ENCODE data around the gene UTP11. TPM values are rescaled to one million over a fixed set of nuclear protein-coding genes. Genes with fewer than 3 reads are reported as not detected.

The UTP11 gene
- total and polyA plus RNA-seq, 2 experiments from 2014 or later: 37.1 to 51.0 TPM

DNA sequence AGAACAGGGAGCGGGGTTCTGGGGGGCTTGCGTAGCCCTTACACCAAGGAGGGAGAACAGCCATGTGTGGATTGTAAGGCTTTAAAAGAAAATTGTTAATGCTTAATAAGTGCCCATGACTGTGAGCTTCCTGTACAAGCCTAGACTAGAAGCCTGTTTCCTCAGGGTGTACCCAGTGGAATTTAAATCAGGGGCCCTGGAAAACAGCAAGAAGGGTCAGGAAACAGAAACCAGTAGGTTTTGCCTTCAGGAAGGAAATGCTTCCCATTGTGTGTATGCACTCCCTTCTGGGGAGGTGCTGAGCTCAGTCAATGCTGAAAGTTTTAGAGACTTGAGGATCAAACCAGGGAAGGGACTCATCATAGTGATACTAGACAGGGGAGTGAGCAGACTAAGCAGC is 12.7 kb downstream of the UTP11 start:
- Histone ChIP-seq H3K9me3 (ENCODE audit: low read depth) (no peaks in the 10 kb centered on the region), H4K20me1 (ENCODE audit: insufficient read depth) (no peaks in the 10 kb centered on the region), H3K4me1 (ENCODE audit: insufficient read depth) (peaks cover 23% of the 10 kb centered on the region), H2AFZ (no peak overlapping the region), H3K4me3 (no peak overlapping the region), H3K9me2 (ENCODE audit: insufficient read depth) (no peaks in the 10 kb centered on the region), H3K36me3 (ENCODE audit: low read depth) (peaks cover 39% of the 10 kb centered on the region), H3K9ac (no peak overlapping the region), H3K79me2 (ENCODE audit: insufficient read depth) (peaks cover 12% of the 10 kb centered on the region), H3K4me2 (ENCODE audit: unreplicated experiment) (no peak overlapping the region), H3K27me3 (replicated peaks; ENCODE audit: insufficient read depth) (no peaks in the 10 kb centered on the region), H3F3A (ENCODE audit: insufficient read depth) (peaks cover 21% of the 10 kb centered on the region; the same call in 1 of the 2 replicates), H3K27ac (no peak overlapping the region)
- DNase-seq: no peak
- WGBS, 2 experiments (ENCODE audit: low coverage in 1 of 2, low lambda C conversion rate in 2 of 2, missing lambda C conversion rate in 2 of 2): 97% methylated on average over 2 of the region's 2 CpGs
- in situ Hi-C loops (cut with MboI): loop anchor here (10.0 kb wide), 1 partner anchor 800 kb away; no protein-coding TSS in a partner anchor
- no peak for TF ChIP-seq EZH2phosphoT487 (IDR thresholded peaks at IDR 0.05; ENCODE audit: insufficient read depth, low read depth)
- TF ChIP-seq EZH2 (IDR thresholded peaks at IDR 0.05; ENCODE audit: insufficient read depth, poor library complexity, severe bottlenecking): no peak

DNA sequence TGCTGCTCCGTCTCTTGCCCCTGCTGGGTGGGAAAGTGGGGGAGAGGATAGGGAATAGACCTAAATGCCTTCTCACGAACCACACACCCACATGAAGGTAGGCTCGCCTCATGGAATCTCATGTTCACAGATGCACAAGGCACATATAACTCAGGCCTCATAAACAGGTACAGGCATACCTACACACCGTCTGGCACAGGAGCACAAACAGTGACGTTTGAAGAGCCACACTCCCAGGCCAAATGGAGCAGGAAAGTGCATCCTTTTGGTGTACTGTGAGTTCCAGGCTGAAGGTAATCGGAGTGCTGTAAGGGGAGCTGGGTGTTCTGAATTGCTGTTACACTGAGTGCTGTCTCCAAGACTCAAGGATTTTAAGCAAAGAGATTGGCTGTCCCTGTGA is 13.1 kb downstream of the UTP11 start:
- no peaks in the 10 kb centered on the region for H3K27me3 ChIP-seq (replicated peaks; ENCODE audit: insufficient read depth)
- TF ChIP-seq EZH2 (IDR thresholded peaks at IDR 0.05; ENCODE audit: insufficient read depth, poor library complexity, severe bottlenecking) (no peak), EZH2phosphoT487 (IDR thresholded peaks at IDR 0.05; ENCODE audit: insufficient read depth, low read depth) (no peak)
- no peak overlapping the region for H2AFZ ChIP-seq
- no peak overlapping the region for H3K4me2 ChIP-seq (ENCODE audit: unreplicated experiment)
- in situ Hi-C loops (cut with MboI): loop anchor here (10.0 kb wide), 1 partner anchor 799 kb away; no protein-coding TSS in a partner anchor
- H4K20me1 ChIP-seq (ENCODE audit: insufficient read depth): no peaks in the 10 kb centered on the region
- H3K27ac ChIP-seq: no peak overlapping the region
- no peak overlapping the region for H3K9ac ChIP-seq
- H3K9me2 ChIP-seq (ENCODE audit: insufficient read depth): no peaks in the 10 kb centered on the region
- H3F3A ChIP-seq (ENCODE audit: insufficient read depth): peaks cover 21% of the 10 kb centered on the region; the same call in 1 of the 2 replicates
- no peak for DNase-seq
- H3K79me2 ChIP-seq (ENCODE audit: insufficient read depth): peaks cover 9% of the 10 kb centered on the region
- no peaks in the 10 kb centered on the region for H3K9me3 ChIP-seq (ENCODE audit: low read depth)
- peaks cover 39% of the 10 kb centered on the region for H3K36me3 ChIP-seq (ENCODE audit: low read depth)
- H3K4me1 ChIP-seq (ENCODE audit: insufficient read depth): peaks cover 27% of the 10 kb centered on the region
- 86% methylated on average over 6 of the region's 6 CpGs for WGBS, 2 experiments (ENCODE audit: low coverage in 1 of 2, low lambda C conversion rate in 2 of 2, missing lambda C conversion rate in 2 of 2)
- no peak overlapping the region for H3K4me3 ChIP-seq

DNA sequence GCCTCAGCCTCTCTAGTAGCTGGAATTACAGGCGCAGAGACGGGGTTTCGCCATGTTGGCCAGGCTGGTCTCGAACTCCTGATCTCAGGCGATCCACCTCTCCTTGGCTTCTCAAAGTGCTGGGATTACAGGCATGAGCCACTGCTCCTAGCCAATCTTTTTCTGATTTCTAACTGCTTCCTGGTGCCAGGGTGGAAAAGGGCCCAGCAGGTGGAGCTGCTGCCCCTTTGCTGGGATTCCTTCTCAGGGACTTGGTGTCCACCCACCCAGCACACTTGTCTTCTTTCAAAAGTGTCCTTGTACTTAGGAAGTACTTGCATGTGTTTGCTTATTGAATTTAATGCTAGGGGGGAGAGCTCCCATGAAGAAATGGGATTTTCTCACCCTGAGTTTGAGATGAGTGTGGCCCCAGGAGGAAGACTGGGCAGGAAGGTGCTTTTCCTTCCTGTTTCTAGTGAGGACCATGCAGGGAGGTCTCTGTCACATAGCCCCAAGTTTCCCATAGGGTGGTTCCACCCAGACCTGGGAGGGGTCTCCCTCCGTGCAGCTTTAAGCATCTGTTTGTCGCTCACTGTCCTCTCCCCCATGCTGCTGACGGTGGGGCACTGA is 14.2 kb downstream of the UTP11 start:
- in situ Hi-C loops (cut with MboI): loop anchor here (10.0 kb wide), 1 partner anchor 798 kb away; no protein-coding TSS in a partner anchor
- Histone ChIP-seq H3K9ac (no peak overlapping the region), H3K36me3 (ENCODE audit: low read depth) (peaks cover 32% of the 10 kb centered on the region)

DNA sequence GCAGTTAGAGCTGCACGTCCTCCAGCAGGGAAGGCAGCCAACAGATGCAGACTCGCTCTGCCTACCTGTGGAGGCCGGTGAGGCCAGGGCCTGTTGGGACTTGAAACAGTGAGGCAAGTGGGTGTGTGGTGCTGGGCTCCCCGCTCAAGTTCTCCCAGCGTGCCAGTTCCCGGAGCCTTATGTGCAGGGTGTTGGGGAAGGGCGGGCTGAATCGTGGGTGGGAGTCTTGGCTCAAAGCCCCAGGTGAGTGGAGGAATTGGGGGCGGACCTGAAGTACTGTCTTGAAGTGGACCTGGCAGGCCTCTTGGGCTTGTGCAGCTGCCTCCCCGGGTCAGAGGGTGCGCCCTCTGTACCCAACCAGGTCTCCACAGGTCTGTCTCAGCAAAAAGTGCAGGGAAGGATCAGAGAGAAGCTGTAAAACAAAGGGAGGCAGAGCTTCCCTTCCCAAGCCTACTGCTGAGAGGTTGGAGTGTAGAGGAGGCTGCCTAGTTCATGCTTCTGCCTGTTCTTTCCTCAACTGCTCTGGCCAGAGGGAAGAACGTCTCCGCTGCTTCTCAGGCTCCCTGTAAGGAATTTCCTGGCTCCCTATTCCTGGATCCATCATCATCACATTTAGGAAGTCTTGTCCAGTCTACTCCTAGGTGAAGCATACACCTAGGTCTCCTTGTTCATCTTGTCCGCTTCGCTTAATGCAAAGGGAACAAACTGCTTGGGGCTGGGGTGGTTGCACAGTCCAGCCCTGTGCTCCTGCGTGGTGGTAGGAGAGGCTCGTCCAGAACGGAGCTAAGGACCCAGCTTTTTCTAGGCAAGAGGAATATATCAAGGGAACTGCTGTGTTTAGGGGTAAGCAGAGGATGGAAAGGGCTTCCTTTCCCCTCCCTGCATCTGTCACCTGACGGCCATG is 14.9 kb downstream of the UTP11 start:
- no peak overlapping the region for H3K4me3 ChIP-seq
- peaks cover 28% of the 10 kb centered on the region for H3K4me1 ChIP-seq (ENCODE audit: insufficient read depth)
- H3K9ac ChIP-seq: 0 out of 2 replicates have a peak overlapping the region, but pooled peaks have one; percentile 8

More for the DNA sequence above, 14.2 kb downstream of the UTP11 start:
- Histone ChIP-seq H3K4me3 (no peak overlapping the region), H3F3A (ENCODE audit: insufficient read depth) (peaks cover 21% of the 10 kb centered on the region; the same call in 1 of the 2 replicates), H3K9me3 (ENCODE audit: low read depth) (no peaks in the 10 kb centered on the region), H3K4me2 (ENCODE audit: unreplicated experiment) (no peak overlapping the region), H3K9me2 (ENCODE audit: insufficient read depth) (no peaks in the 10 kb centered on the region), H3K4me1 (ENCODE audit: insufficient read depth) (peaks cover 28% of the 10 kb centered on the region), H3K79me2 (ENCODE audit: insufficient read depth) (no peaks in the 10 kb centered on the region), H3K27ac (no peak overlapping the region), H4K20me1 (ENCODE audit: insufficient read depth) (no peaks in the 10 kb centered on the region), H3K27me3 (replicated peaks; ENCODE audit: insufficient read depth) (no peaks in the 10 kb centered on the region), H2AFZ (no peak overlapping the region)
- TF ChIP-seq EZH2 (IDR thresholded peaks at IDR 0.05; ENCODE audit: insufficient read depth, poor library complexity, severe bottlenecking) (no peak), EZH2phosphoT487 (IDR thresholded peaks at IDR 0.05; ENCODE audit: insufficient read depth, low read depth) (no peak)
- WGBS, 2 experiments (ENCODE audit: low coverage in 1 of 2, low lambda C conversion rate in 2 of 2, missing lambda C conversion rate in 2 of 2): 90 to 91% methylated on average over 8 of the region's 8 CpGs
- peak; percentile 70 for DNase-seq

More for the DNA sequence above, 14.9 kb downstream of the UTP11 start:
- Histone ChIP-seq H3K27me3 (replicated peaks; ENCODE audit: insufficient read depth) (no peaks in the 10 kb centered on the region), H3K9me3 (ENCODE audit: low read depth) (no peaks in the 10 kb centered on the region), H3K27ac (no peak overlapping the region), H3F3A (ENCODE audit: insufficient read depth) (peaks cover 21% of the 10 kb centered on the region; the same call in 1 of the 2 replicates), H2AFZ (no peak overlapping the region), H3K79me2 (ENCODE audit: insufficient read depth) (no peaks in the 10 kb centered on the region), H3K4me2 (ENCODE audit: unreplicated experiment) (no peak overlapping the region), H3K9me2 (ENCODE audit: insufficient read depth) (no peaks in the 10 kb centered on the region), H4K20me1 (ENCODE audit: insufficient read depth) (no peaks in the 10 kb centered on the region), H3K36me3 (ENCODE audit: low read depth) (peaks cover 26% of the 10 kb centered on the region)
- in situ Hi-C loops (cut with MboI): loop anchor here (10.0 kb wide), 1 partner anchor 797 kb away; no protein-coding TSS in a partner anchor
- DNase-seq: no peak
- TF ChIP-seq EZH2 (IDR thresholded peaks at IDR 0.05; ENCODE audit: insufficient read depth, poor library complexity, severe bottlenecking): no peak
- no peak for TF ChIP-seq EZH2phosphoT487 (IDR thresholded peaks at IDR 0.05; ENCODE audit: insufficient read depth, low read depth)
- WGBS, 2 experiments (ENCODE audit: low coverage in 1 of 2, low lambda C conversion rate in 2 of 2, missing lambda C conversion rate in 2 of 2): 77 to 81% methylated on average over 14 to 19 of the region's 19 CpGs

All from GM23248 (cell line).